GM19023 (cell line): ENCODE data around the gene BEGAIN.

Experiments
- ATAC-seq: cut with Tn5 transposase; IDR thresholded peaks from one replicate; pipeline ENCODE4 v1.9.1; 2021; ENCODE audit warnings: mild to moderate bottlenecking, moderate library complexity; ENCODE audit not compliant: unreplicated experiment

BEGAIN gene

DNA sequence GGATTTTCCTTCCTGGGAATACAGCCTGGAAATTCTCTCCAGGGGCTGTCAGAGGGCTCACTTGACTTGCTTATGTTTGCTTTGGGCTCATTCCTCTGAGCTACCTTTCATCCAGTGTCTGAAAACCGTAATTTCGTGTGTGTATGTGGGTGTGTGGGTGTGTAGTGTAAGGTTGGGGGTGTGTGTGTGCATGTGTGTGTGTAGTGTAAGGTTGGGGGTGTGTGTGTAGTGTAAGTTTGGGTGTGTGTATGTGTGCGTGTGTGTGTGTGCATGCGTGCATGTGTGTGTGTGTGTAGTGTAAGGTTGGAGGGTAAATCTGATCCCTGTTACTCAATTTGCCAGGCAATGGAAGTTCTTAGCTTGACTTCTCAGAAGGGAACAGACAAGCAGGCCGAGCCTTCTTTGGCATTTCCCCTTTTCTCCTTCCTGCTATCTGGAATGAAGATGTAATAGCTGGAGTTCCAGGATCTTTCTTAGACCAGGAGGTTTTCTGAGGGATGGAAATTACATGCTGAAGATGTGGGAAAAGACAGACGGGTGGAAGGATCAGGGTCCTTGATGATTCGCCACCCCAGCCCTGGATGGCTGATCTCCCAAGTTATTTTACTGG lies 15.5 kb upstream of the BEGAIN start:
- no peak for ATAC-seq

DNA sequence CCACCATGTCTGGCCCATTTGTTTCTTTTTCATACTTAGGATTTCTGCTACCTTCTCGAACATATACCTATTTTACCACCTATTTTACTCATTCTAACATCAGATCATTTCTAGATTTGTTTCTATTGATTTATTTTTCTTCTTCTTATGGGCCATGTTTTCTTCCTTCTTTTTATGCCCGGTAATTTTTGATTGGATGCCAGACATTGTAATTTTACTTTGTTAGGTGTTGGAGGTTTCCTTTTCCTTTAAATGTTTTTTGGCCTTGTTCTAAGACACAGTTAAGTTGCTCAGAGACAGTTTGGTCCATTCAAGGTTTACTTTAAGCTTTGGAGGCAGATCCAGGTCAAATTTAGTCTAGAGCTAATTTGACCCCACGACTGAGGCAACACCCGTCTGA lies 14.7 kb upstream of the BEGAIN start:
- ATAC-seq: no peak

DNA sequence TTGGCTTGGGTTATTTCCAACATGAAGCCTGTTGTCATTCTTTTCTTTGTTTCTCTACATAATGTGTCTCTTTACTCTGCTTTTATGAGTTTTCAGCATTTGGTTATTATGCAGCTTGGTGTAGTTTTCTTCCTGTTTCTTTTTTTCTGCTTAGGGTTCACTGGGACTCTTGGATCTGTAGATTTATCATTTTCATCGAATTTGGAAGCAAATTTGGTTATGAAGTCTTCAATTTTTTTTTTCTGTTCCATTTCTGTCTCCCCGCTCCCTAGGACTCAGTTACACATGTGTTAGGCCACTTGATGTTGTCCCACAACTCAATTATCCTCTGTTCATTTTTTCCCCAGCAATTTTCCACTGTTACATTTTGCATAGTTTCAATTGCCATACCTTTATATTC lies 13.8 kb upstream of the BEGAIN start:
- ATAC-seq: no peak

DNA sequence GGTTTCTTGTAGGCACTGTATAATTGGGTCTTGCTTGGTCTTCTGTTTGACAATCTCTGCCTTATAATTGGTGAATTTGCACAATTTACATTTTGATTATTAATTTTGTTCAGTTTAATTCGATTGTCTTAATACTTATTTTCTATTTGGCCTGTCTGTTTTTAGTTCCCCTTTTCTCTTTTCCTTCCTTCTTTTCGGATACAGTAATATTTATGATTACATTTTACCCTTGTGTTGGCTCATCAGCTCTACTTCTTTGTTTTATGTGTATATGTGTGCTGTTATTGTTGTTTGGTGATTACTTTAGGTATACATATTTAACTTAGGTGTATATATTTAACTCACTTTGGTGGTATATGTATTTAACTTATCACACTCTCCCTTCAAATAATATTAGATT lies 12.8 kb upstream of the BEGAIN start:
- ATAC-seq: no peak

DNA sequence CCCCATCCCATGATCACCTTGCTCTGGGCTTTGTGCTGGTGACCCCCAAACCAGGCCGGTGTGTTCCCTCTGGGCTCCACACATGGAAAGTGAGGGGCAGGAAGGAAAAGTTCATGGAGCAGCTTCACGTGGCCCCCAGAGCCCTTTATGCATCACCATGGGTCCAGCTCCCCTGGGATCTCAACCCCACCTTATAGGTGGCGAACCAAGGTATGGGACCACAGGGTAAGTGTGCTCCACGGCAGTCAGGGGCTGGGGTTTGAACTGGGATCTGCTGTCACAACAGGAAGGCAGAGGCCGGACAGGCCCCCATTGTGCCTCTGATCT lies 7.4 kb upstream of the BEGAIN start:
- no peak for ATAC-seq

DNA sequence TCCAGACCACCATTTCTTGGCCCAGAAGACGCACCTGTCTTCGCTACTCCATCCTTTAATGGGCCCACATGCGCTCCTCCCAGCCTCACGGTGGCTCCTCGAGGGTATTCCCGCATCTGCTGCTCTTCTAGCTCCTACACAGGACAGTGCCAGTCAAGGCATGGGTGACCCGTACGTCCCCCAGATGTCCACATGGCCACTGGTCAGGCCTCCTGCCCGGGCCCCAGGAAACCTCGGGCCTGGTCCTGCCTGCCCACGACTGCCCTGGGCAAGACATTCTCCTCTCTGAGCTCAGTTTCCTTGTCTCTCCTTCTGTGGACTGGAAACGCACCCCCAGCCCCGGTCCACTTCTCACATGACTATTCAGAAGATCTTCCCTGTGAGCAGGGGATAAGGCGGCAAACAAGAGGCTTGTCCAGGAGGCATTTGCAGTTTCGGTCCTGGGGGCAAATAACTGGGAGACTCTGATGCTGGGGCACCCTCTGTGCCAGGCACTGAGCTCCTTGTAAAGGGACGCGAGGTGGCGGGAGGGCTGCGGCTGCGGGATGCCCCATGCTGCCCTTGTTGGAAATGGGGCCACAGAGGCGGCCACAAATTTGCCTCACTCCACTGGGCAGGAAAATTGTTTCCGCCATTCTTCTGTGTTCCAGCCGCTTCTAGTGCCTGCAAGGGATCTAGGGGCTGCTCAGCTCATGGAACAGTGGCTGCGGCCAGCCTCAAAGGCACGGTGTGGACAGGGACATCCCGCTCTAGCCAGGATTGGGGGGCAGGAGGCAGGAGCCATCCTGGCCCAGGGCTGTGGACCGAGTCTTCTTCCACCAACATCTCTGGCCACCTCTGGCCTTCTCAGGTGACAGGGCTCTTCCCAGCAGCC lies 6.8 kb upstream of the BEGAIN start:
- no peak for ATAC-seq

DNA sequence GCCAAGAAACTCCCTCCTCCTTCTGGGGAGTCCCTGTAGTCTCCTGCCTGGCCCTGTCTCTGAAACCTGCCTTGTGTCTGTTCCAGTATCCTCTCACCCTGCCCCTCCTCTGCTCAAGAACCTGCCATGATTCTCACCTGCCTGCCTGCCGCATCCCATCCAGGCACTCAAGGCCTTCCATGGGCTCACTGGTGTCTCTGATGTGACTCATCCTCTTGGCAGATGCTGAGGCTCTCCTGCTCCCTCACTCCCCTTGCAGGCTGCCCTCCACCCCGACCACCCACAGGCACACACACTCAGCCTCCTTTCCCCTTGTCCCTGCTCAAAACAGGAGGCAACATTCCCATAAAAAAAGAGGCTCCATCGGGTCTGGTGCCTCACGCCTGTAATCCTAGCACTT lies 5.8 kb upstream of the BEGAIN start:
- no peak for ATAC-seq

DNA sequence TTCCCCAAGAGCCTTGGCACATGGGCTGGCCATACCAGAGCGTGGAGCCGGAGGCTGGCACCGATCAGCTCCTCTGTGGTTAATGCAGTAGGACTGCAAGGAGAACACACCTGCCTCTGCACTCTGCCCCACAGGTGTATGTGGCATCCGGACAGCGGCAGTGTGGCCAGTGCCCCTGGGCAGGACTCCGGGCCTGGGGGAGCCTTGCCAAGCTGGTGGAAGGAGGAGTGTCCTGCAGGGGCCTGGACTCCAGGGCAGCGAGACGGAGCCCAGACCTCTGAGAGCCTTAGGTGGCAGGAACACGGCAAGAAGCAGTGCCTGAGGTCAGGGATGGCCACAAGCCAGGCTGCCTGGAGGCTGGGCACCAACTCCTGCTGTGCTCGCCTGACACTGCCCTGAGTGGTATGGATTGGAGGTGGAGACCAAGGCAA lies 5.3 kb upstream of the BEGAIN start:
- no peak for ATAC-seq

DNA sequence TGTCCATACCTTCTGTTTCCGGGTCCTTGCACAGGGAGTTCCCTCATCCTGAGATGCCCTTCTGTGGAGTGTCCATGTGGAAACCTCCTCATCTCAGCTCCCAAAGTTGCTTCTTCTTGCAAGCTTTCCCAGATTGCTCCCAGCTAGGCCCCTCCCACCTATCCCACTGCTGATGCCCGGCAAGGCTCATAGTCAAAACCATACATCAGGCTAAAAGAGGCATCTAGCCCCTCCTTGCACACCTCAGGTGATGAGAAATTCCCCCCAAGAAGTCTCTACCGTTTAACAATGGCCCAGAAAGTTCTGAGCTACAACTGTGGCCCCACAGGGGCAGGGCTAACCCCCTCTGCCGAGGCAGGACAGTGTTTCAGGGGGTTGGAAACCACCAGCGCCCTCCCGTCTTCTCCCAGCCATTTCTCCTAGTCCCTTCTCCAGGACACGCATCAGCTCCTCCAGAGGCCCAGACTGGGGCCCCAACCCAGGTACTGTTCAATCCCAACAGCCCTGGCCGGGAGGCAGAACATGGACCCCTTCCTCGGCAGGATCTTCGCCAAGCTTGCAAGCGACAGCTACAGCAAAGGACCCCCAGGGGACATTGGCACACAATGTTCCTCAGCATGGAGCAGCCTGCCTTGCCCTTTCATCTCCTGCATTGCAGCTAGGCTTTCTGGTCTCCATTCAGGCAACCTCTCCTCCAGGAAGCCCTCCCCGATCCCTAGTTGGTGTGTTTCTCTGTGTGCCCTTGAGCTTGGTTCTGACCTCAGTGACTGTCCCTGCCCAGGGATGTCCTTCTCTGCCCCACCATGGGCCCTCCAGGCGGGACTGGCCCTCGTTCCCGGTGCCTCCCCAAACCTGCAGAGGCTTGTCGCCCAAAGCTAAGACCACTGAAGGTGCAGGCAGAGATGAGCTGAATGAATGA lies 4.5 kb upstream of the BEGAIN start:
- ATAC-seq: no peak

DNA sequence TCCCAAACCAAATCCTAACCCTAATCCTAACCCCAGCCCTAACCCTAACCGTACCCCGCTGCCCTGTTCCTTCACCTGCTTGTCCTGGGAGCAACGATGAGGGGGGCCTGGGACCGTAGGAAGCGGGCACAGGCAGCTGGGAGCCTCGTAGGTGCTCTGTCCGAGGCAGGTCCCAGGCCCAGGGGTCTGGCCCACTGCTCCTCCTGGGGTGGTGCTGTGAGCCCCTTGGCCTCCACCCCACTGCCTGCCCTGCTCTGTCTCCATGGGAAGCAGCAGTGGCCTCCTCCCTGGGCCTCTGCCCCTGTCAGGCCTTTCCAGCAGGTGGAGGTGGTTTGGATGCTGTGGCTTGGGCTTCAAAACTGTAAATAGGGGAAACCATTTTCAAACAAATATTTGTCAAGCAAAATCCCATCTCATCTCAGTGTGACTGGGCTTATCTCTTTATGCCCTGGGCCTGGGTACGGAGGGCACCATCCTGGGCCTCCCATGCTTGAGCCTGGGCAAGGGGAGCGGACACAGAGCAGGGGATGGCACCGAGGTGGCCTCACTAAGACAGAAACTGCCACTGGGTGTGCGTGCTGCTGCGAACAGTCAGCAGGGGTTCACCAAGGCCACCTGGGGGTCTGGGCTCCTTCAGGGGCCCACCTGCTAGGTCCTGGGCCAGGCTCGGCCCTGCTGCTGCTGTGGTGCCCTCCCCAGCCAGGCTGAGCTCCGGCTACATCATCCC lies 3.7 kb upstream of the BEGAIN start:
- ATAC-seq: no peak

DNA sequence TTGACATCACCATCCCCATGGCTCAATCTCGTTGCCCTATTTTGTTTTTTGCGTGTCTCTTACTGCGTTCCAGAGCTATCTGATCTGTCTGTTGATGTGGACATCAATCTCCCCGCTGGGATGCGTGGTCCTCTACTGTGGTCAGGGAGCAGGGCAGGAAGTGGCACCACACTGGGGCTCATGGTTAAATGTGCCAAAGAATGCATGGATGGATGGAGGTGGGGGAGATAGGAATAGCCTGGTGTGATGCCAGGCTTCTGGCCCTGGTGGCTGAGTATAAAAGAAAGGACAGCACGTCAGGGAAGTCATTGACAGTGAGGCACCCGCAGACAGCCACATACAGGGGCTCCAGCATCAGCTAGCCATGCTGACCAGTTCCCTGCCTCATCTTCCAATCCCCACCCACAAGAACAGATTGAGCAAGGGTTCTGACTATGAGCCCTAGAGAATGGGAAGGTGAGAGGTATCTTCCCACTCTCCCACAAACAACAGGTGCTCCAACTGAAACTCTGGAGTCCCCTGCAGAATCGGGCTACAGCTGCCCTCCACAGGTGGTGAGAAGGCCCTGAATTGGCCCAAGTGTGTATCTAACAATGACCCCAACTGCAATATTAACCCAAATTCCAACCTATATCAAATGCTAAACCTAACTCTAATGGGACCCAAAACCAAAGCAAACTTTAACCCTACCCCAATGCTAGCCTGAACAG lies 2.7 kb upstream of the BEGAIN start:
- ATAC-seq: no peak

DNA sequence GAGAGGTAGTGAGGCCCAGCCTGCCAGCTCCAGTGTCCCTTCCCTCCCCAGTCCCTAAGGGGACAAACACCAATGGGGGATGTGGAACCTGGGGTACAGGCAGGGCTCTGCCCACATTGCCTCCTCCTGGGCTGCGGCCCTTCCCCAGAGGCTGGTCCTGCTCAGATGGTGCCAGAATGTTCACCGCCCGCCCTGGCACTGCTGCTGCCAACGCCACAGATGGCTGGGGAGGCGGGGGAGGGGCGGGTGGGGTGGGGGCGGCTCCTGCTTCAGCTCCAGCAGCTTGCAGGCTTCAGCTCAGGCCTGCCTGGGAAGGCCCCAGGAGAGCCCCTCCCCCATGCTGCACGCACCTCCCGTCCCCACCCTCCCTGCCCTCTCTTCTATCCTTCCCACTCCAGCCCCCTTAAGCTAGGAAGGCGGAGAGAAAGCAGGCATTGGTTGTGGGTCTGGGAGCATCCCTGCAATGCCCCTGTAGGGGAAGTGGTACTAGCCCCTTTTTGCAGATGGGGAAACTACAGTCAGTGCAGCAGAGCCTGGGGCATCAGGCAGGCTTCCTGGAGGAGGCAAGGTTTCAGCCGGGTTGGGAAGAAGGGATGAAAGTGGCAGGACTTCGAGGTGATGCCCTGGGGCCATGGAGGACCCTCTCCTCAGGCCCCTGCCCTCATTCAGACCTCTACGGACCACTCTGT lies 2.0 kb upstream of the BEGAIN start:
- ATAC-seq: no peak

DNA sequence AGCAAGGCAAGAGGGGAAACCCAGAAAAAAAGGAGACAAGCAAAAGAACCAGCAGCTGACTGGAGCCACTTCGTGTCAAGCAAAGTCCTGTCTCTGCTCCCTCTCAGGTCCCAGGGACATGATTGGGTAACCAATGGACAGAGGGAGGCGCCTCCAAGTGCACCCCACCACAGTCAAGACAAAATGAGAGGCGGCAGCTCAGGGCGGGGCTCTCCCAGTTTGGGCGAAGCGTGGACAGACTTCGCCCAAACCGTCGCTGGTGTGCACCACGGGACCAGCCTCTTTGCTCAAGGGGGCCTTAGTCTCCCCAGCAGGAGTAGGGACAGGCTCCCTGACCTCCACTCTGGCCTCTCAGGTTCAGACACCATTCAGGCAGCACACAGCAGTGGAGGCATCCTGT lies 1.5 kb upstream of the BEGAIN start:
- ATAC-seq: no peak

DNA sequence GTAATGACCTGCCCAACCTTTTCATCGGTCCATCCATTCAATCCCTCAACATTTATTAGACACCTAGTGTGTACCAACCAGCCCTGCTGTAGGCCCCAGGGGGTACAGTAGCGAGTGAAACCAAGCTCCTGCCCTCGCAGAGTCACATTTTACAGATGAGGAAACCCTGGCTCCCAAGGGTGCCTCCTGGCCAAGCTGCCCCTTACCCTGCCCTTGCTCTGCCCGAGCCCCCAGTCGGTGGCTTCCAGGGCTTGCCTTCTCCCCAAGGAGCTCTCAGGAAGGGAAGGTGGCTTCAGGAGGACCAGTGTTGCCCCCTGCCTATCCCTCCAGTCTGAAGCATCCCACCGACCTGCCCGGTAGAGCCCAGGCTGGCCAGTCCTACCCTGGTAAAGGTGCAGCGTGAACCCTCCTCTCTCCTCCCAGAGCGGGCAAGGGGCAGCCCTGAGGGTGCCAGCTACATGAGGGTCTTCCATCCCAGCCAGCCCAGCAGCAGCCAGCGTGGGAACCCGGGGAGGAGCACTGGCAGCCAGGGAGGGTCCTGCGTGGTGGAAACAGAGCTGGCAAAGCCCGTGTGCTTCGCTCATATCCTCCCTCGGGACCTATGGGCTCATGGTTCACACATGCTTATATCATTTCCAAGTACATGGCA lies 670 bp upstream of the BEGAIN start:
- ATAC-seq: no peak

DNA sequence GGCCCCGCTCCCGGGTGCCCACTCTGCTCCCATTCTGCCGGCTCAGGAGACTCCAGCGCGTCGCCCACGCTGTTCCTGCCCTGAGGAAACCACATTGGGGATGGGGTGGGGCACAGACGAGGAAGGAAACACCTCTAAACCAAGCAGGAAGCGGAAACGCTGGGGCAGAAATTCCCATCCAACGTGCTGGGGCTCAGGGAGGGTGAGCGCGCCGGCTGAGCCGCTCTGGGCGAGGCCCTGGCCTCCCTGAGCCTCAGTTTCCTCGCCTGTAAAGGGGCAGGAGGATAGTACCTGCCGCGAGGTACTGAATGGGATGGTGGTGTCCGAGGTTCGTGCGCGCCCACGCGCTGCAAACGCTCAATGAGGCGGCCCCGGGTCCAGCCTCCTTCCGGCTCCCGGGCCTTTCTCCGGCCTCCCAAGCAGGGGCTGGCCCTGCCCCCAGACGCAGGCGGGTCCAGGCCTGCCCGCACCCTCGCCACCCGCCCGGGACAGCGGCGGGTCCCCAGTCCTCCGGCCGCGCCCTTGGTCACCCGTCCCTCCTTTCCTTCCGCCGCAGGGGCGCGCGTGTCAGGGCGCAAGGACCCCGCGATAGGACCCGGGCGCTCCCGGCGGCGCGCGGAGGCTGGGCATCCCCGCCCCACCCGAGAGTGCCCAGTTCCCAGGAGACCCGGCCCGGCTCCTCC lies 673 bp downstream of the BEGAIN start:
- no peak for ATAC-seq

DNA sequence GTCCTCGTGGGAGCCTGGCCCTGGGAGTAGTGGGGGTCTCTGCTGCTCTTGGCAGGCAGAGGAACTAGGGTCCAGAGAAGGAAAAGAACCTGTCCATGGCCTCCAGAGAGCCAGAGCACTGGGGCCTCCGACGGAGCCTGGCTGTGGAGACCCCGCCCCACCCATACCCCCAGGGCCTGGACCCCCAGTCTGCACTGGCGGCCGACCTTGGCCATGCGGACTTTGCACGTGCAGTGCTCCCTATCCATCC lies 1.1 kb downstream of the BEGAIN start:
- ATAC-seq: no peak

DNA sequence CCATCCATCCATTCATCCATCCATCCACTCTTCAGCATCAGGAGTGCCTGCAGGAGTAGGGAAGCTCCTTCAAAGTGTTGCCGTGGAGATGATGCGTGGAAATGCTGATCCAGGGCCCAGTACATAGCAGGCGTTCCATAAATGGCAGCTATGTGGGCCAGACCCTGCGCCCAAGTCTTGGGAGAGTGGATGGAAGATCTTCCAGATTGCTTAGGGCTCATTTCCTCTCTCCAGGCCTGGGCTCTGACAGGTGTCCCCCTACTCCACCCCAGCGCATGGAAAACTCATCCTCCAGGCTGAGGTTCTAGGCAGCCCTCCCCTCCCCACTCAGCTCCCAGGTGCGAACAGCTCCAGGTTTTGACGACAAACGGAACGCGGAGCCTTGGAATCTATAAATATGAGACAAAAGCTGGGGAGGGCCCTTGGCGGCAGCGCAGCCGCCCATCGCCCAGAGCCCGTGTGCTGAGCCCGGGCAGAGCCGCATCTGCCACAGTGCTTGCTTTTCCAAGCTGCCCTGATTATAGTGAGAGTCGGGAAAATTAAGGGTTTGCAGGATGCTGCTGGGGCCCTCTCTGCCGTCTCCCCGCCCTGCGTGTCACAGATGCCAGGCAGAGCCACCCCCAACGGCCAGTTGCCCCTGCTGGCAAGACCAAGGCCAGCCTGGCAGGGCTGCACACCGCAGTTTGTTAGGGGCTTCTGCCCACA lies 1.6 kb downstream of the BEGAIN start:
- ATAC-seq: no peak
